GM21737 (cell line): Measurements from ENCODE around the gene KCNJ1.

Source experiments
- ATAC-seq: cut with Tn5 transposase; IDR thresholded peaks from one replicate; pipeline ENCODE4 v1.9.1; 2021; ENCODE audit warnings: mild to moderate bottlenecking, moderate library complexity; ENCODE audit not compliant: unreplicated experiment

Gene KCNJ1

GRCh38 chr11:128825050-128825784 is 41.9 kb downstream of the KCNJ1 start:
- ATAC-seq = no peak

GRCh38 chr11:128824191-128825049 is 42.7 kb downstream of the KCNJ1 start:
- no peak for ATAC-seq

- no peak for ATAC-seq
These were observed 43.3 kb downstream of the KCNJ1 start for GRCh38 chr11:128823753-128824152.

GRCh38 chr11:128822130-128822529 is 45.0 kb downstream of the KCNJ1 start:
- no peak for ATAC-seq

GRCh38 chr11:128821556-128821955 is 45.5 kb downstream of the KCNJ1 start:
- ATAC-seq = no peak

GRCh38 chr11:128819198-128819597 is 47.9 kb downstream of the KCNJ1 start:
- no peak for ATAC-seq

- ATAC-seq = no peak
These were observed 52.0 kb downstream of the KCNJ1 start for GRCh38 chr11:128814856-128815705.

GRCh38 chr11:128813729-128814128 is 53.4 kb downstream of the KCNJ1 start:
- no peak for ATAC-seq

- no peak for ATAC-seq
These were observed 56.1 kb downstream of the KCNJ1 start for GRCh38 chr11:128810784-128811514.

GRCh38 chr11:128809128-128809527 is 58.0 kb downstream of the KCNJ1 start:
- ATAC-seq = no peak

- ATAC-seq = no peak
These were observed 59.2 kb downstream of the KCNJ1 start for GRCh38 chr11:128807909-128808308.

GRCh38 chr11:128806506-128807261 is 60.4 kb downstream of the KCNJ1 start:
- ATAC-seq = no peak

GRCh38 chr11:128804481-128804880 is 62.6 kb downstream of the KCNJ1 start:
- no peak for ATAC-seq

- no peak for ATAC-seq
These were observed 63.4 kb downstream of the KCNJ1 start for GRCh38 chr11:128803449-128804245.

GRCh38 chr11:128803011-128803410 is 64.1 kb downstream of the KCNJ1 start:
- ATAC-seq = no peak

- ATAC-seq = no peak
These were observed 64.6 kb downstream of the KCNJ1 start for GRCh38 chr11:128802358-128802981.

- ATAC-seq = no peak
These were observed 66.2 kb downstream of the KCNJ1 start for GRCh38 chr11:128800871-128801417.

GRCh38 chr11:128796270-128796669 is 70.8 kb downstream of the KCNJ1 start:
- peak; percentile 93 for ATAC-seq
